Choroid plexus epithelial cell (primary cell): ENCODE data around the gene FAM204A.

ENCODE experiments used
- DNase-seq: peaks from one replicate; pipeline ENCODE4 v3.0.0-alpha.2; 2010; ENCODE audit warnings: low read depth
- H3K4me3 ChIP-seq: 2 replicates; pipeline ENCODE4 v1.5.1; 2011; ENCODE audit warnings: low read depth, mild to moderate bottlenecking, control low read depth, low read length, moderate library complexity
- CTCF ChIP-seq: conservative IDR thresholded peaks from 2 replicates; pipeline ENCODE4 v1.5.1; 2011; ENCODE audit warnings: low read depth, mild to moderate bottlenecking, control low read depth, inconsistent platforms, low read length, moderate library complexity

The FAM204A gene

GRCh38 chr10:118290471-118290995 lies 51.6 kb downstream of the FAM204A start:
- TF ChIP-seq CTCF = no peak
- no peak for DNase-seq
- H3K4me3 ChIP-seq = no peak overlapping the region

- no peak overlapping the region for H3K4me3 ChIP-seq
- no peak for TF ChIP-seq CTCF
- no peak for DNase-seq
Observed at GRCh38 chr10:118287076-118287806, 54.9 kb downstream of the FAM204A start.

GRCh38 chr10:118286051-118286838 lies 55.9 kb downstream of the FAM204A start:
- DNase-seq = no peak
- no peak overlapping the region for H3K4me3 ChIP-seq
- no peak for TF ChIP-seq CTCF

GRCh38 chr10:118282670-118283069 lies 59.5 kb downstream of the FAM204A start:
- no peak for TF ChIP-seq CTCF
- H3K4me3 ChIP-seq = no peak overlapping the region
- no peak for DNase-seq

GRCh38 chr10:118278649-118279048 lies 63.5 kb downstream of the FAM204A start:
- TF ChIP-seq CTCF = no peak
- H3K4me3 ChIP-seq = no peak overlapping the region
- DNase-seq = peak; percentile 20

GRCh38 chr10:118277871-118278270 lies 64.3 kb downstream of the FAM204A start:
- no peak overlapping the region for H3K4me3 ChIP-seq
- no peak for TF ChIP-seq CTCF
- DNase-seq = no peak
